Right hindlimb (tissue), 1 donor: ENCODE measurements around the gene TIMM22.

Source experiments
- DNase-seq: peaks from one replicate; pipeline ENCODE4 v3.0.0-alpha.2; 2018

The TIMM22 gene

DNA sequence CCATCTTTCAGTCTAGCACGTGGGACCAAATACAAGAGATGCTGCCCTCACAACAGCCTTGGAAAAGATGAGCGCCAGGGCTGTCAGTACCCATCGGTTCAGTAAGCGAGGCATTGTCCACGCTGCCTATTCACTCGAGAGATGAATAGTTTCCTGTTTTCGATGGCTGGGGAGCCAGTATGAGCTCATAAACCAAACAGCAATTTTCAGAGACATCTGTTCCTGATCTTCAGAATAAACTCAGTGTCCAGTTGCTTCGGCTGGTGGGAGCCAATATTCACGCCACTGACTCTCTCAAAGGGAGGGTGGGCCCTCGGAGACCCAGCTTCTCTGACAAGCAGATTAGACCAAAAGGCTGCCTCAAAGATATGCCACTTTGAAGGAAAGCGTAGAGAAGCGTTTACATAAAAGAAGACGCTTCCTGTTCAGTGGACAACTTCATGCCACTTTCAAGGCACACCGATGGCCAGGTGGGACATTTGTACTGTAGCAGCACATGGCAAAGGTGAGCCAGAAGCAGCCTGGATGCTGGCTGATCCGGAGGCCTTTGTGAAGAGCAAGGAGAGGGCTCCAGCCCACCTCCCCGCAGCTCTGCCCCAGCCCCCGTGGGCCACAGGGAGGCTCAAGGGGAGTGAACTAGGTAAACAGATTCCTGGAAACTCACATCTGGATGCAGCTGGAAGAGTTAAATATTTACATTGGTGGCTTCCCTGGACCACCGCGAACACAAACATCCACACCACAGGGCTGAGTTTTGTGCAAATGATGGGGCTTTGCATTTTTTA lies 6.0 kb downstream of the TIMM22 start:
- DNase-seq, result peak; percentile 56

DNA sequence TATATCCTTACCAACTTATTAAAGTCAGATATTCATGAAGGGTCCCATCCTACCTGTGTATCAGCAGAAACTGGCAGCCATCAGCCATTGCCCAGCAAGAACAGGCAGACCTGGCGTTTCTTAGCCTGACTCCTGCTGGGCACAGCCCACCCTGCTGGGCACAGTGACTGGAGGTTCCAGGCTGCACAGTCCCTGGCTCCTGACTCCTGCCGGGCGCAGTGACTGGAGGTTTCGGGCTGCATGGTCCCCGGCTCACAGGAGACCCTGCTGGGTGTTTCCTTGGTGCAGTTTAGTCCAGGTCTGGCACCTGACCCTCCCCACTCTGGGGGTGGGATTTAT lies 6.7 kb downstream of the TIMM22 start:
- no peak for DNase-seq

- DNase-seq, result no peak
These were observed 7.2 kb downstream of the TIMM22 start for GRCh38 chr17:1003972-1004768.

DNA sequence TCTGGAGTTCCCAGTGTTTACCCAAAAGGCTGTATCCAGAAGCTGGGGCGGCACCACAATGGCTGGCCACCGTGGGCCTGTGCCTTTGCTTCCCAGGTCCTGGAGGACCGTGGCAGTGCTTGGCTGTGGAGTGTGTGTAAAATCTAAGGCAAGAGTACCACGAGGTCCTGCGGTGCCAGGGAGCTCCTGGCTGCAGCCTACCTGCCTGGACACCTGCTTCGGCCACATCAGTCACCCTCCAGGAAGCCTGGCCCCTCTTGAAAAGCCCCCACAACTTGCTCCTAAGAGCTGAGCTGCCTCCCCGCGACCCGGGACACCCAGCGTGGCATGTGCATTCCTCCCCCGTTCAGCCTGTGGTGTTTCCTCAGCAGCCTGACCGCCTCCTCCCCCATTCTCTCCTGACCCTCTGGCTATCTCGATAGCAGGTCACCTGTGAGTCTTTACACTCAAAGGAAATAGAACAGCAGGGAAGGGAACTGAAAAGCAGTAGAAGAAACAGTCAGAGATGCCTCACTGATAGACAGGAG lies 7.9 kb downstream of the TIMM22 start:
- no peak for DNase-seq

GRCh38 chr17:1005361-1005946 lies 8.5 kb downstream of the TIMM22 start:
- DNase-seq, result peak; percentile 88

DNA sequence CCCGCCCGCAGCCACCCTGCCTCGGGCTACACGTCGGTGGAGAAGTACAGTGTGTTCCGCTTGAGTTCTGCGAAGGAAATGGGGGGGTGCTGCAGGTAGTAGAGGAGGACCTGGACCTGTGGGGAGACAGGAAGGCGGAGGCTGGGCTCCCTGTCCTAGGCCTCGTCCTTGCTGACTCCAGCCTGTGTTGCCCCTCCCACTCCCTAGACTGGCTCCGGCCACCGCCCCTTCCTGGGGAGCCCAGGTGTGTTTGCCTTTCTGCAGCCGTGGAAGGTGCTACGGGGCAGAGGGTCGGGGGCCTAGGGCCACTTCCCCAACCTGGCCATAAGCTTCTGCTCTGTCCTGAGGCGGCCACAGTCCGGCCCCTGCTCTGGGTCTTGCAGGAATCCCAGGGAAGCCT lies 9.1 kb downstream of the TIMM22 start:
- DNase-seq, result peak; percentile 38

- peak; percentile 42 for DNase-seq
These were observed 10.5 kb downstream of the TIMM22 start for GRCh38 chr17:1007310-1008007.

DNA sequence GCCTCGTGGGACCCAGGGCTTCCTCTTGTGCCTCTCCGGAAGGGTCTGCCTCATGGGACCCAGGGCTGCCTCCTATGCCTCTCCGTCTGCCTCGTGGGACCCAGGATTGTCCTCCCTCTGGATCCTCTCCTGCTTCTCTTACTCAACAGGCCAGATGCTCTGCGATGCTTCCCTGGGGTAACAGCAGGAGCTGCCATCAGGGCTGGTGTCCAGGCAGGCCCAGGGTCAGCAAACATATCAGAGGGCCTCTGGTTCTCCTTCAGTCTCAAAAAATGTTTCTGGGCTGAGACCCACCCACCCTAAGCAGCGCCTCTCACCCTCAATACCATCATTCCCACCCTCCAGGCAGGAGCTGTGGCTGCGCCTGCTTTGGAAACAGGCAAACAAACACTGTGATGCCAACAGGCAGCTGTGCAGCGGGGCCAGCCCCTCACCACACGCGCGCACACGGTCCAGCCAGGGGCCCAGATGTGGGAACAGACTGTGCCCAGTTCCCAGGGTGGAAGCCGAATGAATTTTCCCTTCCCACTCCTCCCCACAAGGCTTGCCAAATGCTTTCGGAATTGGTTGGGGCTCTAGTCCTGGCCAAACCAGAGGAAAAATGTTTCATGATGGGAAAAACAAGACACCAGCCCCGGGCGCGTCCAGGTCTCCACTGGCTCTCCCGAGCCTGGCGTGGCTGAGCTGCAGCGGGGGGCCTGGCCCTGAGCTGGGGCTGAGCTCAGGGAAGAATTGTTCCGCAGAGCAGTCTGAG lies 11.3 kb downstream of the TIMM22 start:
- DNase-seq, result peak; percentile 94

DNA sequence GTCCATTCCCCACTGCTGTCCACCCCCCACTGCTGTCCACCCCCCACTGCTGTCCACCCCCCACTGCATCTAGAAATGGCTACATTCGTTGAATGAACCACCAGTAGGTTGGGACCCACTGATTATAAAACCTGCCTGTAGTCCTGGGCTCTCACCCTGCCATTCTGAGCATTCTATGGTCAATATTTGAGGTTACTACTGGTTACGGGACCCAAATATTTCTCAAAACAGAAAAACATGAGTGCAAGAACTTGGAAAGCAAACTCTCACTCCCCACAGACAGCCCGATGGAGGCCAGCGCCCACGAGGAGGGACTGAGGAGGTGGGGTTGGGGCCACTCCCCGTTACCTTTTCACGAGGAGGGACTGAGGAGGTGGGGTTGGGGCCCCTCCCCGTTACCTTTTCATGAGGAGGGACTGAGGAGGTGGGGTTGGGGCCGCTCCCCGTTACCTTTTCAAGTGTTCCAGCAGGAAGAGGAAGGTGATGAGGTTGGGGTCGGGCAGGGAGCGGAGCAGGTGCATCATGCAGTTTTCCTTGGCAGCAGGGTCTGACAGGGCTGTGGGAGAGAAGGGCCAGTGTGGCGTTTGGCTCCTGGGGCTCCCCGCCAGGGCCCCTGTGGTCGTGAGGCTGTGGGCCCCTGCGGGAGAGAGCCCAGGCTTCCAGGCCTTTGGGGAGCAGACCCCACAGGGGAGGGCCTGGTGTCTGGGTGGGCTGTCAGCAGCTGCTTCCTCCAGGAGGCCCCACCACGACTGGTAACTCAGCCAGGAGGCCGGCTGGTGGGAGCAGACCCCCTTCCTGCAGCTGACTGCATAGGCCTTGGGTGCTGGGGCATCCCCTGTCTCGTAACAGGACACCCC lies 12.5 kb downstream of the TIMM22 start:
- peak; percentile 37 for DNase-seq

DNA sequence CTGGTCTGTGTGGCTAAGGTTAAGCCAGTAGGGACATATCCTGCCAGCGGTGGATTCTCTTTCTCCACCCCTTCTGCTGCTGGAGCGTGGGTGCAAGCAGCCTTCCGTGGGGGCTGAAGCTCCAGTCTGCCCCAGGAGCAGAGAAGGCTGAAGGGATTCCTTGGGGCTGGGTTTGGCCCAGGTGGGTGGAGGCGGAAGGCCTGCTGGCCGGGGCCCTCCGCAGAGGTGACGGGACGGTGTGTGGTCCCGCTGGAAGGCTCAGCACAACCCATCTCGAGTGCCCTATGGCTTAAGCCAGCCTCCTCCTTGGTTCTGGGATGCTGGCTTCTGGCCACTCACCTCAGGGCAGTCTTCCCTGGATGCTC lies 13.1 kb downstream of the TIMM22 start:
- DNase-seq, result no peak

GRCh38 chr17:1010586-1010985 lies 13.7 kb downstream of the TIMM22 start:
- peak; percentile 12 for DNase-seq

DNA sequence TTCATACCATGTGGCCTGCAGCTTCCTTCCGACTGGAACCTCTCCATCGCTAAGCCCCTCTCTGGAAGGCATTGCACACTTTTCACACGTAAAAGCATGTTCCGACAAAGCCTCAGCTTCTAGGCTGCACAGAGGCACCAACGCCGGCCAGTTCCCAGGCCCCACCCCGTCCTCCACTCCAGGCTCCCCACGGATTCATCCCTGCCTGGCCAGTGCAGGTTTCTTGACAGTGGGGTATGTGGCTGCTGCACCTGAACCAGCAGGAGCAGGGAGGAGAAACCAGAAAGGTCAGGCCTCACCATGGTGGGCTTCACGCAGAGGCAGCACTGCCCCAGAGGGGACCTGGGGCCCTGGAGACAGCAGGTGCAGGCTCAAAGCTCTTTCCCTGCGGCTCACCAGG lies 14.2 kb downstream of the TIMM22 start:
- DNase-seq, result peak; percentile 17

DNA sequence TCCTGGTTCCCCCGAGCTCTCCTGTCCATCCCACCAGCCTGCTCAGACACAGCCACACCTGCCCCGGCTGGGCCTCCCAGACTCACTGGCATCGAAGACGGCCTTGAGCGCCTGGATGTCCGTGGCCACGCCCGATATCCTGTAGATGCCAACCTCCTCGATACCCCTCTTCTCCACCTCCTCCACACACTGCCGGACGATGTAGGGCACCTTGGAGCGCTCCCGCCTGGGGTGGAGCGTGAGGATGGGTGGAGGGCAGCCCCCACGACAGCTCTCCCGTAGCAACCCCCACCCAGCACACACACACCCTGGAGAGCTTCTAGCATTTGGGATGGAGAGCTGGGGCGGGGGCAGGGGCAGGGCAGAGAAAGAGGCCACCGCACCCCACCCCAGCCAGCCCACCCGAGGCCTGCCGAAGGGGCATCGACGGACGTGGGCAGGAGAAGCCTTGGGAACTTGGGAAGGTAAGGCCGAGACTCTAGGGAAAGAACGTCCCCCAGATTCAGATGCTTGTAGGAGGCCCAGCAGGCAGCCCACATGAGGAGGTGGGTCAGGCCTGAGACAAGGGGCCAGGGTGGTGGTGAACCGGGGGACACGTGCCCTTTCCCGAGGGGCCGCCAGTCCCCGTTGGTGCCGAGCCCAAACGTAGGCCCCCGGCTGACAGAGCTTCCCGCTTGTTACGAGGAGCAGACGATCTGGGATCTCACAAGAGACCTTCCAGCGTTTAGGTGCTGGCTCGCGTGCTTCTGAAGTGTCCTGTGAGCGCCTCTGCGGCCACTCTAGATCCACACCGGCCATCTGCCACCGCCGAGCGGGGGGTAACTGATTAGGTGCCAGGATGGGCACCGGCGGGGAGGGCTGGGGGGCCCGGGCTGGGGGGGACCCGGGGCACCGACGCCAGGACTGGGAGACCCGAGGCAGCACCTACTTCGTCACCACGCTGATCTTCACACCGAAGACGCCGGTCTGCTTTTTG lies 15.1 kb downstream of the TIMM22 start:
- peak; percentile 26 for DNase-seq

- peak; percentile 21 for DNase-seq
These were observed 16.1 kb downstream of the TIMM22 start for GRCh38 chr17:1012823-1013728.

DNA sequence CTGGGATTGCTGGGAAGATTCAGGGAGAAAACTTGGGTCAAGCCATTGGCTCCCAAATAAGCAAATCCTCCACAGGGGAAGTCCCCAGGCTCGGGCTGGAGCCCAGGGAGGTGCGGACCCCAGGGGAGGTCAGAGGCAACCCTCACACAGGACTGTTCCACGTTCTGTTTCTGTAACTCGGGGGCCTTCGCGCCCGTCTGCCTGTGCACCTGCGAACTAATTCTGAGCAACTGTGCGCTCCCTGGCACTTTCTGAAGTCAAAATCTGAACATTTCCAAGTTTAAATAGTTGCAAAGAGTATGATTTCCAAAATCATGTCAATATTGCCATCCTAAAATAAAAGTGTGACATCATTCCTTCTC lies 16.8 kb downstream of the TIMM22 start:
- peak; percentile 8 for DNase-seq

DNA sequence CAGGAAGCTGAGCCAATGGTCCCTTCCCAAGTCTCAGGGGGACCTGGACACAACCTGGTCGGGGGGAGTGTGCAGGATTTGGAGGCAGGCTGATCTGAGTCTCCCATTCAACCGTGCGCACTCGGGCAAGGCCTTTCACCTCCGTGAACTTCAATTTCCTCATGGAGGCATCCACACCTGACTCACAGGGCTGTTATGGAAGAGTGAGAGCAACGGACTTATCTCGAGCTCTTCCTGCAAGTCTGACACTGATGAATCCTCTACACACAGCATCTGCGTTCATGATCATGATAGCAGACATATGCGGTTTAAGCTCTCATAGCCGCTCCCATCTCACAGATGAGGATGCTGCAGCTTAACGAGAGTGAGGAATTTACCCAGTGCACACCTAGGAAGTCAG lies 21.6 kb downstream of the TIMM22 start:
- DNase-seq, result no peak

DNA sequence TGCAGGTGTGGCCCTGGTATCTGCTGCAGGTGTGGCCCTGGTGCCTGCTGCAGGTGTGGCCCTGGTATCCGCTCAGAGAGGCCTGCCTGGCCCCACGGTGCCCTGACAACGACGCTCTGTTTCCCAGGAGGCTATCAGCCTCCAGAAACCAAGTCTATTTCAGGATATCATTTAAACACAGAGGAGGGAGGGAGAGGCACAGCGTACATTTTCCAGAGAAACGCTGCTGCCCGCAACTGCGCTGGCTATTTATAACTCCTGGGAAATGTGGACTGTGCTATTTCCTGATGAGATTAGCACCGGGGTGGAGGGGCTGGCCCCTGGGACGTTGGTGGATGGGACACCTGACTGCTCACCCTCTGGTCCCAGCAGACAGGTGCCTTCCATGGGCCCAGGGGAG lies 22.5 kb downstream of the TIMM22 start:
- DNase-seq, result no peak

GRCh38 chr17:1021147-1021546 lies 24.2 kb downstream of the TIMM22 start:
- DNase-seq, result no peak
